ENCODE data around the gene NEGR1.

Gene NEGR1

GRCh38 chr1:71766748-71767147 lies 515.6 kb downstream of the NEGR1 start:
- FAIRE-seq, result no peak

GRCh38 chr1:71762514-71763255 lies 519.7 kb downstream of the NEGR1 start:
- FAIRE-seq, result no peak

GRCh38 chr1:71755441-71755840 lies 526.9 kb downstream of the NEGR1 start:
- FAIRE-seq, result no peak

GRCh38 chr1:71753746-71754145 lies 528.6 kb downstream of the NEGR1 start:
- FAIRE-seq, result no peak

- FAIRE-seq, result no peak
Observed at GRCh38 chr1:71745326-71745725, 537.0 kb downstream of the NEGR1 start.

- no peak for FAIRE-seq
Observed at GRCh38 chr1:71743862-71744261, 538.5 kb downstream of the NEGR1 start.

GRCh38 chr1:71738910-71739309 lies 543.4 kb downstream of the NEGR1 start:
- no peak for FAIRE-seq

GRCh38 chr1:71738256-71738655 lies 544.1 kb downstream of the NEGR1 start:
- no peak for FAIRE-seq

GRCh38 chr1:71737768-71738167 lies 544.6 kb downstream of the NEGR1 start:
- FAIRE-seq, result no peak

- FAIRE-seq, result no peak
Observed at GRCh38 chr1:71733121-71733520, 549.2 kb downstream of the NEGR1 start.

GRCh38 chr1:71721532-71721931 lies 560.8 kb downstream of the NEGR1 start:
- FAIRE-seq, result no peak

- no peak for FAIRE-seq
Observed at GRCh38 chr1:71719330-71719729, 563.0 kb downstream of the NEGR1 start.

- no peak for FAIRE-seq
Observed at GRCh38 chr1:71717186-71717585, 565.2 kb downstream of the NEGR1 start.

- FAIRE-seq, result no peak
Observed at GRCh38 chr1:71711456-71711855, 570.9 kb downstream of the NEGR1 start.

- no peak for FAIRE-seq
Observed at GRCh38 chr1:71706029-71706671, 576.2 kb downstream of the NEGR1 start.

- no peak for FAIRE-seq
Observed at GRCh38 chr1:71698186-71698585, 584.2 kb downstream of the NEGR1 start.

GRCh38 chr1:71695821-71696220 lies 586.5 kb downstream of the NEGR1 start:
- FAIRE-seq, result no peak

- FAIRE-seq, result no peak
Observed at GRCh38 chr1:71695084-71695483, 587.3 kb downstream of the NEGR1 start.

GRCh38 chr1:71693581-71693980 lies 588.8 kb downstream of the NEGR1 start:
- FAIRE-seq, result no peak

- FAIRE-seq, result no peak
Observed at GRCh38 chr1:71689635-71690034, 592.7 kb downstream of the NEGR1 start.

- no peak for FAIRE-seq
Observed at GRCh38 chr1:71687376-71687775, 595.0 kb downstream of the NEGR1 start.

- FAIRE-seq, result no peak
Observed at GRCh38 chr1:71676979-71677925, 605.1 kb downstream of the NEGR1 start.

GRCh38 chr1:71668065-71668464 lies 614.3 kb downstream of the NEGR1 start:
- FAIRE-seq, result peak; percentile 85

GRCh38 chr1:71667216-71667615 lies 615.1 kb downstream of the NEGR1 start:
- FAIRE-seq, result peak; percentile 64

Measured in islet of Langerhans (tissue), 1 donor.